ENCODE results near the gene SRRM2.

DNA sequence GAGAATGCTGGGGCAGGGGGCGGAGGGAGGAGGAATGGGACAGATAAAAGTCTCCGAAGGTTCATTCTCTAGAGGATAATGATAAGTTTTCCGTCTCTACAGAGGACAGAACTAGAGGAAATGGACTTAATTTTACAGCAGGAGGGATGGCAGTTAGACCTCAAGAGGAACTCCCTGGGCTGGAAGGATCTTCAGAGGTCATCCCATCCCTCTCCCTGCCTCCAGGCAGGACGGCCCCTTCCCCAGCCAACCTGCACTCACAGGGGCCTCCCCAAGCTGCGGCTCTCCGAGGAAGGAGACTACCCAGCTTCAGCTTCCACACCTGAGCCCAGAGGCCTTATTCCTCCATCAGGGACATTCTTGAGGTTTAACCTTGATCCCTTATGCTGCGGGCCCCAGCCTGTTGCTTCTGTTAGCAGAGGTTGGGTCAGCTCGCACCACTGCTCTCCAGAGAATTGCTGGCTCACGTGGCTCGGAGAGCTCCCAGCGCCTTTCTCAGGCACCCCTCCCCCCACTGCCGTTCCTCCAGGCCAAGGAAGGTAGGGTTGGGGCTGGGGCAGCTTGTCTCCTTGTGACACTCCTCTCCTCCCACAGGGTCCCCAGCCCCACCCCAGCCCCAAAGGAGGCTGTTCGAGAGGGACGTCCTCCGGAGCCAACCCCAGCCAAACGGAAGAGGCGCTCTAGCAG is 16.1 kb downstream of the SRRM2 start:
- TF ChIP-seq, protein P1, sequence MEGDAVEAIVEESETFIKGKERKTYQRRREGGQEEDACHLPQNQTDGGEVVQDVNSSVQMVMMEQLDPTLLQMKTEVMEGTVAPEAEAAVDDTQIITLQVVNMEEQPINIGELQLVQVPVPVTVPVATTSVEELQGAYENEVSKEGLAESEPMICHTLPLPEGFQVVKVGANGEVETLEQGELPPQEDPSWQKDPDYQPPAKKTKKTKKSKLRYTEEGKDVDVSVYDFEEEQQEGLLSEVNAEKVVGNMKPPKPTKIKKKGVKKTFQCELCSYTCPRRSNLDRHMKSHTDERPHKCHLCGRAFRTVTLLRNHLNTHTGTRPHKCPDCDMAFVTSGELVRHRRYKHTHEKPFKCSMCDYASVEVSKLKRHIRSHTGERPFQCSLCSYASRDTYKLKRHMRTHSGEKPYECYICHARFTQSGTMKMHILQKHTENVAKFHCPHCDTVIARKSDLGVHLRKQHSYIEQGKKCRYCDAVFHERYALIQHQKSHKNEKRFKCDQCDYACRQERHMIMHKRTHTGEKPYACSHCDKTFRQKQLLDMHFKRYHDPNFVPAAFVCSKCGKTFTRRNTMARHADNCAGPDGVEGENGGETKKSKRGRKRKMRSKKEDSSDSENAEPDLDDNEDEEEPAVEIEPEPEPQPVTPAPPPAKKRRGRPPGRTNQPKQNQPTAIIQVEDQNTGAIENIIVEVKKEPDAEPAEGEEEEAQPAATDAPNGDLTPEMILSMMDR (IDR thresholded peaks at IDR 0.05; ENCODE audit: low read depth, low read length): no peak
- no peak for TF ChIP-seq EZH2phosphoT487 (IDR thresholded peaks at IDR 0.05; ENCODE audit: low read depth)
